ENCODE data around the gene L3MBTL3. TPM values are rescaled to one million over a fixed set of nuclear protein-coding genes. Genes with fewer than 3 reads are reported as not detected.

Gene L3MBTL3
- total RNA-seq, 1 donor from 2014 or later, result 9.5 TPM

DNA sequence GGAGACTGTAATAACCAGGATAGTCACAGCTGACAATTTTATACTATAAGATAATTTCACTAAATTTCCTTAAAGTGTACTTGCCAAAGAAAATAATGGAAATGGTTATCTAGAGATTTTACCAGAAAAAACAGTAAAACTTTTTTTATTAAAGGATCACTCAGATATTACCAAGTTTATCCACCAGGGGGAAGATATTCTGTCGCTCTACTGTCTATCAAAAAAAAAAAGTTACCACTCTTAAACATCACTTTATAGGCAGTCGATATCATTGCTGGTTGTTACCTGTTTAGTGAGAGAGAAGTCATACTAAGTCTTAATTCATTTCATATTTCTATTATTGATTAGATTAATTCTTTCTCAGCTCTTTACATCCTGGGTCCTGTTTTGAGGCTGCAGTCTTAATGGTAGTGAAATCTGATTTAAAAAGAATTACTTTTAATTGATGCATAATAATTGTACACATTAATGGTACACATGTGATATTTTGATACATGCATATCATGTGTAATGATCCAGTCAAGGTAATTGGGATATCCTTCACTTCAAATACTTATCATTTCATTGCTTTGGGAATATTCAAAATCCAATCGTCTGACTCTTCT lies 18.9 kb downstream of the L3MBTL3 start:
- H3K27me3 ChIP-seq (ENCODE audit: control insufficient read depth, insufficient read depth, low read length), result no peaks in the 10 kb centered on the region
- TF ChIP-seq, protein P1, sequence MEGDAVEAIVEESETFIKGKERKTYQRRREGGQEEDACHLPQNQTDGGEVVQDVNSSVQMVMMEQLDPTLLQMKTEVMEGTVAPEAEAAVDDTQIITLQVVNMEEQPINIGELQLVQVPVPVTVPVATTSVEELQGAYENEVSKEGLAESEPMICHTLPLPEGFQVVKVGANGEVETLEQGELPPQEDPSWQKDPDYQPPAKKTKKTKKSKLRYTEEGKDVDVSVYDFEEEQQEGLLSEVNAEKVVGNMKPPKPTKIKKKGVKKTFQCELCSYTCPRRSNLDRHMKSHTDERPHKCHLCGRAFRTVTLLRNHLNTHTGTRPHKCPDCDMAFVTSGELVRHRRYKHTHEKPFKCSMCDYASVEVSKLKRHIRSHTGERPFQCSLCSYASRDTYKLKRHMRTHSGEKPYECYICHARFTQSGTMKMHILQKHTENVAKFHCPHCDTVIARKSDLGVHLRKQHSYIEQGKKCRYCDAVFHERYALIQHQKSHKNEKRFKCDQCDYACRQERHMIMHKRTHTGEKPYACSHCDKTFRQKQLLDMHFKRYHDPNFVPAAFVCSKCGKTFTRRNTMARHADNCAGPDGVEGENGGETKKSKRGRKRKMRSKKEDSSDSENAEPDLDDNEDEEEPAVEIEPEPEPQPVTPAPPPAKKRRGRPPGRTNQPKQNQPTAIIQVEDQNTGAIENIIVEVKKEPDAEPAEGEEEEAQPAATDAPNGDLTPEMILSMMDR (IDR thresholded peaks at IDR 0.05; ENCODE audit: insufficient read depth, low read length, poor library complexity, severe bottlenecking), result peak; percentile 27
- no peak overlapping the region for H3K4me3 ChIP-seq (ENCODE audit: low read depth, low read length)
- H3K36me3 ChIP-seq (ENCODE audit: control insufficient read depth, insufficient read depth, low read length), result no peaks in the 10 kb centered on the region
- DNase-seq (ENCODE audit: low read depth), result no peak

DNA sequence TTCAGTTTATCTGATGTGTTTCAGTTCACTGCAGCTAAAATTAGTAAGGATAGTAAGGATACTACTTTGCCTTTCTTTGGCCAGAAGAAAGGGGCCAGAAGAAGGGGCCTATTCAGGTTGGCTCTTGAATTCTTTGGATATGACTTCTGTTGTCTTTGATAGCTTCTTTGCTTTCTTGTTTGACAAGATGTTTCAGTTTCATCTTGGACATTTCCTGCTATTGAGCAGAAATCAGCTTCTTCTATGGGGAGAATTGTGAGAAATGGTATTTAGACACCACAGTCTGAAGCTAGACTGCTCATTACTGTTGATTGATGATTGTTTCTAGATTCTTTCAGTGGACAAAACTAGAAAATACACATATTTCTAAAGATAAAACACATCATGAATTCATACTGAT lies 23.2 kb downstream of the L3MBTL3 start:
- TF ChIP-seq, protein P1 (IDR thresholded peaks at IDR 0.05; ENCODE audit: insufficient read depth, low read length, poor library complexity, severe bottlenecking), result no peak
- H3K4me3 ChIP-seq (ENCODE audit: low read depth, low read length), result no peak overlapping the region
- no peaks in the 10 kb centered on the region for H3K36me3 ChIP-seq (ENCODE audit: control insufficient read depth, insufficient read depth, low read length)
- no peak for DNase-seq (ENCODE audit: low read depth)
- H3K27me3 ChIP-seq (ENCODE audit: control insufficient read depth, insufficient read depth, low read length), result no peaks in the 10 kb centered on the region

DNA sequence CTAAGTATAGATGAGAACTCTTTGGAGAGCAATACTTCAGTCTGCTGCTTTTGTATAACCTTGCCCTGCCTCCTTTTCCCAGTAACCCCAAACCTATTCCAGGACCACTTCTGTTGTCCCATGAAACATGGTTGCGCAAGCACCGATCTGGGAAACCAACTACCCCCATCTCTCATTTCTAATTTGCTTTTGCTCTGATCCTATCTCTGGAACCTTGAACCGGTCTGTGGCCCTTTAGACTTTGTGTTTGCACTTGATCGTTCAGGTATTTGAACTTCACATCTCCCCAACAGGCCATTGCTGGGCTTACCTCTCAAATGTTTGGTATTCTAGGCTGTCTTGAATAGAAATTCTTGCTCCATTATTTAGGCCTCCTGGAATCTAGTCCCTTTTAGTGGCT lies 25.0 kb downstream of the L3MBTL3 start:
- Histone ChIP-seq H3K4me3 (ENCODE audit: low read depth, low read length) (no peak overlapping the region), H3K27me3 (ENCODE audit: control insufficient read depth, insufficient read depth, low read length) (no peaks in the 10 kb centered on the region), H3K36me3 (ENCODE audit: control insufficient read depth, insufficient read depth, low read length) (no peaks in the 10 kb centered on the region)
- TF ChIP-seq, protein P1 (IDR thresholded peaks at IDR 0.05; ENCODE audit: insufficient read depth, low read length, poor library complexity, severe bottlenecking), result no peak
- no peak for DNase-seq (ENCODE audit: low read depth)

DNA sequence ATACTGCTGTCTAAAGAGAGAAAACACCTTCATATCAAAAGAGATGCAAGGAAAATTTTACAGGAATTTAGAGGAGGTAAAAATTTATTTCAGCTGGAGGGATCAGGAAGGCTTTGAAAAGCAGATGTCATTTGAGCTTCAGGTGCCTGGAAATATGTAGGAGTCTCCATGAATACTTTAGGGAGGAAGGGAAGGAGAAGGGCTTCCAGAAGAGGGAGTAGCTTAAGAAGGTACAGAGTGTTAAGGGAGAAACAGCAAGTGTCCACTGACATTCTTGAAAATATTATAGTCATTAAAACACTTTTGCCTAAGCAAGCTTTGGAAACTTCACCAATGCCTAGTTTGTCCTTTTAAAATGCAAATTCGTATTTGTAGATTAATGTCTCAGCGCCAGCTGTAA lies 27.2 kb downstream of the L3MBTL3 start:
- DNase-seq (ENCODE audit: low read depth), result no peak
- TF ChIP-seq, protein P1 (IDR thresholded peaks at IDR 0.05; ENCODE audit: insufficient read depth, low read length, poor library complexity, severe bottlenecking), result no peak
- Histone ChIP-seq H3K4me3 (ENCODE audit: low read depth, low read length) (no peak overlapping the region), H3K36me3 (ENCODE audit: control insufficient read depth, insufficient read depth, low read length) (no peaks in the 10 kb centered on the region), H3K27me3 (ENCODE audit: control insufficient read depth, insufficient read depth, low read length) (no peaks in the 10 kb centered on the region)

DNA sequence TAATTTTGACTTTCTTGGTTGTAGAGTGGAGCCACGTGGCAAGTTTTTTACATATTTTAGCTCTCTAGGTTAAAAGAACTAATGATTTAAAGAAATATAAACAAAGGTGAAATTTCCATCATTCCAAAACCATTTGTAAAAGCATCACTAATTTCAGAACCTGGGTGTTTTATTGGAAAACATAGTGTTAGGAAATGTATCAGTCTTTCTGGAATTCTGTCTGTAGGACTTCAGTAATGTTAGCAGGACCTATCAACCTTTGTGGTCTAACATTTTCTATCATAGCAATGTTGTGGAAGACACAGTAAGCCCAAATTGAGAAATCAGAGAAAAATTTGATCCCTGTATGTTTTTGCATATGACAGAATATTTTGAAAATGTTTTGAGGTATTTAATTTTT lies 28.3 kb downstream of the L3MBTL3 start:
- no peaks in the 10 kb centered on the region for H3K36me3 ChIP-seq (ENCODE audit: control insufficient read depth, insufficient read depth, low read length)
- DNase-seq (ENCODE audit: low read depth), result no peak
- TF ChIP-seq, protein P1 (IDR thresholded peaks at IDR 0.05; ENCODE audit: insufficient read depth, low read length, poor library complexity, severe bottlenecking), result no peak
- no peak overlapping the region for H3K4me3 ChIP-seq (ENCODE audit: low read depth, low read length)
- no peaks in the 10 kb centered on the region for H3K27me3 ChIP-seq (ENCODE audit: control insufficient read depth, insufficient read depth, low read length)
